Thyroid gland (tissue), 4 donors: ENCODE results near the gene PLCD3. TPM values are rescaled to one million over a fixed set of nuclear protein-coding genes. Genes with fewer than 3 reads are reported as not detected.

Experiments used
- DNase-seq, 2 donors: peaks; one replicate each; pipeline ENCODE4 v3.0.0-alpha.2; 2019
- H3K27ac ChIP-seq, 3 donors: fragments of 200-600 bp; sonication (generic); 1 replicate in 2 of 3; 2 replicates in 1 of 3; pipeline ENCODE4 v1.5.1; 2016 to 2019; ENCODE audit warnings: mild to moderate bottlenecking in 1 of 3, moderate library complexity in 1 of 3
- H3K27me3 ChIP-seq: fragments of 200-600 bp; sonication (generic); one replicate; pipeline ENCODE4 v1.5.1; 2019
- H3K36me3 ChIP-seq, 2 donors: fragments of 200-600 bp; sonication (generic); one replicate each; pipeline ENCODE4 v1.5.1; 2016 to 2019
- H3K4me1 ChIP-seq, 2 donors: fragments of 200-600 bp; sonication (generic); one replicate each; pipeline ENCODE4 v1.5.1; 2017 to 2019
- H3K4me3 ChIP-seq, 3 donors: fragments of 200-600 bp; sonication (generic); replicated peaks in 1 of 3; 1 replicate in 2 of 3; 2 replicates in 1 of 3; pipeline ENCODE4 v1.5.1; 2016; ENCODE audit warnings: mild to moderate bottlenecking in 1 of 3
- H3K9me3 ChIP-seq: fragments of 200-600 bp; sonication (generic); one replicate; pipeline ENCODE4 v1.5.1; 2017
- POLR2A ChIP-seq, 2 donors: fragments of 450-650 bp; IDR thresholded peaks; one replicate each; pipeline ENCODE4 v1.6.1; 2017; ENCODE audit warnings: antibody characterized with exemption in 2 of 2, mild to moderate bottlenecking in 2 of 2, moderate library complexity in 1 of 2
- WGBS, 2 donors: methylation state at CpG; one replicate each; pipeline ENCODE4 v1.1.5; 2017; 5-methylcytosine and 5-hydroxymethylcytosine counted together
- intact Hi-C: fragments of 100-400 bp; cut with DNase I; formaldehyde crosslinking; loops from one replicate; pipeline ENCODE4 v1.15.1; 2023
- total RNA-seq, 4 donors: library from RNA; depleted of rRNA; stranded (reverse); fragments of >200 nt; gene quantifications; one replicate each; pipeline ENCODE4 v1.2.3, GENCODE V29; 2016
- TF ChIP-seq, protein P1 (sequence below), 6 experiments: fragments of 200-600 bp in 3 of 6; fragments of 450-650 bp in 3 of 6; sonication (generic) in 3 of 6; IDR thresholded peaks; one replicate each; pipeline ENCODE4 v1.5.1; 2016 to 2019; ENCODE audit warnings: antibody characterized with exemption in 6 of 6, mild to moderate bottlenecking in 2 of 6, inconsistent platforms in 1 of 6, moderate library complexity in 1 of 6

PLCD3 gene
- total RNA-seq, 4 donors from 2014 or later = 8.6 to 24.8 (median 16.9) TPM

DNA sequence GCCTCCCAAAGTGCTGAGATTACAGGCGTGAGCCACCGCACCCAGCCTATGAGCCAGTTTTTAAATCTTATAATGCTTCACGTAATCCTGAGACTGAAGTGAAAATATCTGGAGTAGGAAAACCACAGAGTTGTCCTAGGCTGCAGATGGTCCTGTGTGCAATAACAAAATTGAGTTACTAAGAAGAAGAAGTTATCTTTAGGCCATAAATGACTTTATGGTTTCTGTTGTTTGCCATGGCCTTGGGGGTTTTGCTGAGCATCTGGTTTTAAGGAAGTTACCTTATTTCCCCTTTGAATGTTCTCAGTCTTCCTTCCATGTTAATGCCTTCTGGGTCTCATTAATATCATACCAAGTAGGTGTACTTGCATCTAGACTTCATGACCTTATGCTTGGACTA lies 54.7 kb downstream of the PLCD3 start:
- intact Hi-C loops = no loop called here
- peaks cover 11 to 21% of the 10 kb centered on the region in 2 donors for H3K4me1 ChIP-seq
- H3K27ac ChIP-seq = no peak overlapping the region
- DNase-seq = no peak
- H3K9me3 ChIP-seq = no peaks in the 10 kb centered on the region
- H3K36me3 ChIP-seq = peaks cover 14 to 16% of the 10 kb centered on the region in 2 donors
- WGBS, 2 donors = 80 to 92% methylated on average over 3 of the region's 3 CpGs
- no peaks in the 10 kb centered on the region for H3K27me3 ChIP-seq
- TF ChIP-seq POLR2A (IDR thresholded peaks at IDR 0.05) = no peak
- H3K4me3 ChIP-seq = no peak overlapping the region

GRCh38 chr17:45073414-45074070 lies 58.8 kb downstream of the PLCD3 start:
- TF ChIP-seq, protein P1, sequence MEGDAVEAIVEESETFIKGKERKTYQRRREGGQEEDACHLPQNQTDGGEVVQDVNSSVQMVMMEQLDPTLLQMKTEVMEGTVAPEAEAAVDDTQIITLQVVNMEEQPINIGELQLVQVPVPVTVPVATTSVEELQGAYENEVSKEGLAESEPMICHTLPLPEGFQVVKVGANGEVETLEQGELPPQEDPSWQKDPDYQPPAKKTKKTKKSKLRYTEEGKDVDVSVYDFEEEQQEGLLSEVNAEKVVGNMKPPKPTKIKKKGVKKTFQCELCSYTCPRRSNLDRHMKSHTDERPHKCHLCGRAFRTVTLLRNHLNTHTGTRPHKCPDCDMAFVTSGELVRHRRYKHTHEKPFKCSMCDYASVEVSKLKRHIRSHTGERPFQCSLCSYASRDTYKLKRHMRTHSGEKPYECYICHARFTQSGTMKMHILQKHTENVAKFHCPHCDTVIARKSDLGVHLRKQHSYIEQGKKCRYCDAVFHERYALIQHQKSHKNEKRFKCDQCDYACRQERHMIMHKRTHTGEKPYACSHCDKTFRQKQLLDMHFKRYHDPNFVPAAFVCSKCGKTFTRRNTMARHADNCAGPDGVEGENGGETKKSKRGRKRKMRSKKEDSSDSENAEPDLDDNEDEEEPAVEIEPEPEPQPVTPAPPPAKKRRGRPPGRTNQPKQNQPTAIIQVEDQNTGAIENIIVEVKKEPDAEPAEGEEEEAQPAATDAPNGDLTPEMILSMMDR (IDR thresholded peaks at IDR 0.05) = no peak
- WGBS, 2 donors = 90 to 92% methylated on average over 5 of the region's 5 CpGs
- intact Hi-C loops = no loop called here
- Histone ChIP-seq H3K4me1 (peaks cover 17 to 42% of the 10 kb centered on the region in 2 donors), H3K27ac (peak overlapping the region in 1 of 3 donors; percentile 17), H3K4me3 (no peak overlapping the region), H3K36me3 (peaks cover 0 to 5% of the 10 kb centered on the region in 2 donors), H3K27me3 (no peaks in the 10 kb centered on the region), H3K9me3 (no peaks in the 10 kb centered on the region)
- DNase-seq = no peak

DNA sequence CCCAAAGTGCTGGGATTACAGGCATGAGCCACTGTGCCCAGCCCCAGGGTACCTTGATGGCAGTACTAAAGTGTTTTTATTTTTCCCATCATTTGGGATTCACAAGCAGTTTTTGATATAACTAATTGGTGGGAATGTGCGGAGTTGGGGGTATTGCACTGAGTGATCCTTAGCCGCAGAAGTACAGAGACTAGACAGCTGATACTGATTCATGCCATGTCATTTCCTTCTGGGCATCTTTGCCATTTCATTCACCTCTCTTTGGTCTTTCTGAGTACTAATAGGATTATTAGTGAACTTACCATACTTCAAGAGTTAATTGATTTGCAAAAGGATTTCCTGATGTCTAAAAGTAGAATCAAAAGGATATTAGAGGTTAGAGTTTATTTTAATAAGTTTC lies 61.5 kb downstream of the PLCD3 start:
- TF ChIP-seq, protein P1 (IDR thresholded peaks at IDR 0.05) = no peak
- DNase-seq = no peak
- no peaks in the 10 kb centered on the region for H3K27me3 ChIP-seq
- H3K4me3 ChIP-seq = no peak overlapping the region
- H3K9me3 ChIP-seq = no peaks in the 10 kb centered on the region
- peaks cover 0 to 5% of the 10 kb centered on the region in 2 donors for H3K36me3 ChIP-seq
- peak overlapping the region in 2 of 3 donors; percentile 7 to 29 for H3K27ac ChIP-seq
- intact Hi-C loops = no loop called here
- 94 to 98% methylated on average over 2 of the region's 2 CpGs for WGBS, 2 donors
- peaks cover 6 to 29% of the 10 kb centered on the region in 2 donors for H3K4me1 ChIP-seq

GRCh38 chr17:45070001-45070400 lies 62.3 kb downstream of the PLCD3 start:
- H3K27me3 ChIP-seq = no peaks in the 10 kb centered on the region
- peaks cover 0 to 5% of the 10 kb centered on the region in 2 donors for H3K36me3 ChIP-seq
- no peak overlapping the region for H3K4me3 ChIP-seq
- TF ChIP-seq, protein P1 (IDR thresholded peaks at IDR 0.05) = no peak
- TF ChIP-seq POLR2A (IDR thresholded peaks at IDR 0.05) = no peak
- H3K4me1 ChIP-seq = peaks cover 6 to 27% of the 10 kb centered on the region in 2 donors
- no peak overlapping the region for H3K27ac ChIP-seq
- no peak for DNase-seq
- no peaks in the 10 kb centered on the region for H3K9me3 ChIP-seq
- WGBS, 2 donors = 69 to 87% methylated on average over 8 of the region's 8 CpGs
- intact Hi-C loops = no loop called here

- Histone ChIP-seq H3K36me3 (peaks cover 0 to 5% of the 10 kb centered on the region in 2 donors), H3K9me3 (no peaks in the 10 kb centered on the region), H3K4me3 (no peak overlapping the region), H3K4me1 (peaks cover 10 to 40% of the 10 kb centered on the region in 2 donors), H3K27me3 (no peaks in the 10 kb centered on the region), H3K27ac (no peak overlapping the region)
- 71 to 83% methylated on average over 2 of the region's 2 CpGs for WGBS, 2 donors
- no peak for TF ChIP-seq POLR2A (IDR thresholded peaks at IDR 0.05)
- TF ChIP-seq, protein P1 (IDR thresholded peaks at IDR 0.05) = no peak
- no peak for DNase-seq
- intact Hi-C loops = no loop called here
Observed at GRCh38 chr17:45067637-45068036, 64.7 kb downstream of the PLCD3 start.
